Measurements from ENCODE around the gene TMEM98. TPM values are rescaled to one million over a fixed set of nuclear protein-coding genes. Genes with fewer than 3 reads are reported as not detected.

The TMEM98 gene
- total and polyA plus RNA-seq, 9 of the 15 experiments (the other 6 are each of a cell fraction or from before 2014, with no cell fraction given), result 33.5 to 164 (median 84.7) TPM

- no peaks in the 10 kb centered on the region for H3K27me3 ChIP-seq (ENCODE audit: control insufficient read depth in 2 of 2, insufficient read depth in 2 of 2, low read length in 2 of 2)
- no peak overlapping the region for H2AFZ ChIP-seq (ENCODE audit: low read depth, low read length)
- FAIRE-seq (no peak), DNase-seq (ENCODE audit: extremely low read depth in 1 of 4, low spot score in 3 of 4) (no peak), ATAC-seq (no peak)
- H3K27ac ChIP-seq (ENCODE audit: extremely low read depth, low read depth, low read length), result no peak overlapping the region
- H3K79me2 ChIP-seq (ENCODE audit: control insufficient read depth, insufficient read depth, low read length), result no peaks in the 10 kb centered on the region
- no peak overlapping the region for H3K4me2 ChIP-seq (ENCODE audit: insufficient read depth, low read length)
- ChIA-PET CTCF (ENCODE audit: low intra/inter-chr PET ratio) (no interaction called here), POLR2A (no interaction called here)
- no TSS peak for BruUV-seq (replicated peaks)
- 14% methylated on average over 4 of the region's 4 CpGs for WGBS (ENCODE audit: insufficient coverage, low coverage, missing lambda C conversion rate)
- no peak overlapping the region for H3K9ac ChIP-seq (ENCODE audit: insufficient read depth in 1 of 2, low read depth in 2 of 2, low read length in 2 of 2)
- intact Hi-C loops (cut with micrococcal nuclease) (no loop called here), in situ Hi-C loops (cut with MboI) (no loop called here)
- no peak overlapping the region for H3K4me3 ChIP-seq
- no peaks in the 10 kb centered on the region for H3K9me1 ChIP-seq (ENCODE audit: control insufficient read depth, insufficient read depth, low read length)
- H3K9me3 ChIP-seq (replicated peaks; ENCODE audit: control insufficient read depth, insufficient read depth, low read depth, low read length), result peaks cover 14% of the 10 kb centered on the region; the same call in 1 of the 2 replicates
- H3K36me3 ChIP-seq (ENCODE audit: control insufficient read depth, insufficient read depth, low read length), result no peaks in the 10 kb centered on the region
- no peaks in the 10 kb centered on the region for H3K4me1 ChIP-seq (replicated peaks in 1 of 2; ENCODE audit: control insufficient read depth in 2 of 2, insufficient read depth in 2 of 2, low read length in 2 of 2)
- H4K20me1 ChIP-seq (replicated peaks; ENCODE audit: control insufficient read depth, insufficient read depth, low read length), result no peaks in the 10 kb centered on the region
- TF ChIP-seq ARHGAP35 (IDR thresholded peaks at IDR 0.05; ENCODE audit: partially characterized antibody), result no peak
- TF ChIP-seq GMEB1 (CRISPR knock-in tag; IDR thresholded peaks at IDR 0.05), result no peak
- TF ChIP-seq POLR2A (conservative IDR thresholded peaks at IDR 0.05), result no peak
- no peak for TF ChIP-seq ZNF717 (CRISPR knock-in tag; IDR thresholded peaks at IDR 0.05)
- no peak for TF ChIP-seq ZBTB7A (IDR thresholded peaks at IDR 0.05; ENCODE audit: borderline replicate concordance, control insufficient read depth, low read depth, low read length)
- TF ChIP-seq BCL6 (CRISPR knock-in tag; IDR thresholded peaks at IDR 0.05), result no peak
- no peak for TF ChIP-seq E2F3 (CRISPR knock-in tag; IDR thresholded peaks at IDR 0.05)
- TF ChIP-seq TSC22D4 (tag; IDR thresholded peaks at IDR 0.05), result no peak
- TF ChIP-seq ZNF197 (CRISPR knock-in tag; IDR thresholded peaks at IDR 0.05; ENCODE audit: low read depth), result no peak
- TF ChIP-seq GTF2B (IDR thresholded peaks at IDR 0.05; ENCODE audit: extremely low read depth, insufficient read length), result no peak
- no peak for TF ChIP-seq ZNF785 (CRISPR knock-in tag; IDR thresholded peaks at IDR 0.05)
- TF ChIP-seq ZNF76 (CRISPR knock-in tag; IDR thresholded peaks at IDR 0.05; ENCODE audit: borderline replicate concordance), result no peak
- no peak for TF ChIP-seq ZNF41 (CRISPR knock-in tag; conservative IDR thresholded peaks at IDR 0.05)
- no peak for TF ChIP-seq ZNF75A (CRISPR knock-in tag; IDR thresholded peaks at IDR 0.05)
- TF ChIP-seq PPARD (CRISPR knock-in tag; IDR thresholded peaks at IDR 0.05), result no peak
- no peak for TF ChIP-seq ZNF655 (CRISPR knock-in tag; IDR thresholded peaks at IDR 0.05)
- no peak for TF ChIP-seq ASH1L (IDR thresholded peaks at IDR 0.05; ENCODE audit: borderline replicate concordance, low read depth, partially characterized antibody)
Observed at GRCh38 chr17:32985050-32985756, 57.2 kb downstream of the TMEM98 start.

Measured in K562 (cell line).